Measurements from ENCODE around the gene DDIT4. TPM values are rescaled to one million over a fixed set of nuclear protein-coding genes. Genes with fewer than 3 reads are reported as not detected.

DDIT4 gene
- total and polyA plus RNA-seq, 9 of the 15 experiments (the other 6 are each of a cell fraction or from before 2014, with no cell fraction given) = 8.2 to 675 (median 159) TPM

GRCh38 chr10:72322280-72323058 lies 48.7 kb downstream of the DDIT4 start (continued):
- TF ChIP-seq ZNF395 (CRISPR knock-in tag; IDR thresholded peaks at IDR 0.05) (peak; percentile 11; the same call in 1 of the 2 replicates), CREM (IDR thresholded peaks at IDR 0.05; ENCODE audit: low read depth) (no peak), ZC3H11A (IDR thresholded peaks at IDR 0.05; ENCODE audit: low read depth, low read length) (no peak), FOXP4 (CRISPR knock-in tag; IDR thresholded peaks at IDR 0.05; ENCODE audit: borderline replicate concordance) (0 out of 2 replicates have a peak, but pooled peaks have one; percentile 29), ZNF311 (CRISPR knock-in tag; IDR thresholded peaks at IDR 0.05) (peak; percentile 34; the same call in 1 of the 2 replicates), JUND (IDR thresholded peaks at IDR 0.05; ENCODE audit: borderline replicate concordance, low read depth, low read length) (peak; percentile 22; the same call in 1 of the 2 replicates), JUND (tag; IDR thresholded peaks at IDR 0.05; ENCODE audit: borderline replicate concordance, low read depth, low read length) (no peak), ZFPM2 (CRISPR knock-in tag; IDR thresholded peaks at IDR 0.05) (no peak), MECOM (CRISPR knock-in tag; IDR thresholded peaks at IDR 0.05) (0 out of 2 replicates have a peak, but pooled peaks have one; percentile 6), POLR2G (IDR thresholded peaks at IDR 0.05; ENCODE audit: low read depth, low read length) (peak; percentile 71), MEF2A (IDR thresholded peaks at IDR 0.05; ENCODE audit: control insufficient read depth, low read depth, low read length) (peak; percentile 80), RNF219 (CRISPR knock-in tag; IDR thresholded peaks at IDR 0.05) (no peak), HLTF (IDR thresholded peaks at IDR 0.05) (0 out of 2 replicates have a peak, but pooled peaks have one; percentile 8), IFI16 (CRISPR knock-in tag; IDR thresholded peaks at IDR 0.05) (no peak), CC2D1A (IDR thresholded peaks at IDR 0.05) (no peak), RBFOX2 (IDR thresholded peaks at IDR 0.05; ENCODE audit: low read depth, low read length) (peak; percentile 70), TARDBP (IDR thresholded peaks at IDR 0.05) (peak; percentile 25; the same call in 1 of the 2 replicates), LCOR (CRISPR knock-in tag; IDR thresholded peaks at IDR 0.05) (peak; percentile 3; the same call in 1 of the 2 replicates), ZNF830 (CRISPR knock-in tag; IDR thresholded peaks at IDR 0.05) (0 out of 2 replicates have a peak, but pooled peaks have one; percentile 50), SPI1 (IDR thresholded peaks at IDR 0.05; ENCODE audit: borderline replicate concordance, low read depth, low read length) (peak; percentile 52; the same call in 1 of the 2 replicates), FUS (optimal IDR thresholded peaks at IDR 0.05; ENCODE audit: low read depth, low read length) (no peak), CEBPB (tag; IDR thresholded peaks at IDR 0.05) (no peak), MYC (IDR thresholded peaks at IDR 0.05; ENCODE audit: low read depth, low read length) (no peak), MYC (CRISPR knock-in tag; IDR thresholded peaks at IDR 0.05; ENCODE audit: borderline replicate concordance, low read depth) (no peak), ZFP1 (CRISPR knock-in tag; IDR thresholded peaks at IDR 0.05) (no peak)
